Dedifferentiated amniotic fluid mesenchymal stem cell (primary cell): ENCODE results near the gene NR1I3.
"Not testable (repeated sequence)": the region's sequence is repeated elsewhere in the genome, so short reads cannot be mapped to it uniquely, and the experiment has no call there.

Experiments used
- DNase-seq: peaks from one replicate; pipeline ENCODE4 v3.0.0-alpha.2; 2016; ENCODE audit errors: extremely low spot score

The NR1I3 gene, protein sequence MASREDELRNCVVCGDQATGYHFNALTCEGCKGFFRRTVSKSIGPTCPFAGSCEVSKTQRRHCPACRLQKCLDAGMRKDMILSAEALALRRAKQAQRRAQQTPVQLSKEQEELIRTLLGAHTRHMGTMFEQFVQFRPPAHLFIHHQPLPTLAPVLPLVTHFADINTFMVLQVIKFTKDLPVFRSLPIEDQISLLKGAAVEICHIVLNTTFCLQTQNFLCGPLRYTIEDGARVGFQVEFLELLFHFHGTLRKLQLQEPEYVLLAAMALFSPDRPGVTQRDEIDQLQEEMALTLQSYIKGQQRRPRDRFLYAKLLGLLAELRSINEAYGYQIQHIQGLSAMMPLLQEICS

DNA sequence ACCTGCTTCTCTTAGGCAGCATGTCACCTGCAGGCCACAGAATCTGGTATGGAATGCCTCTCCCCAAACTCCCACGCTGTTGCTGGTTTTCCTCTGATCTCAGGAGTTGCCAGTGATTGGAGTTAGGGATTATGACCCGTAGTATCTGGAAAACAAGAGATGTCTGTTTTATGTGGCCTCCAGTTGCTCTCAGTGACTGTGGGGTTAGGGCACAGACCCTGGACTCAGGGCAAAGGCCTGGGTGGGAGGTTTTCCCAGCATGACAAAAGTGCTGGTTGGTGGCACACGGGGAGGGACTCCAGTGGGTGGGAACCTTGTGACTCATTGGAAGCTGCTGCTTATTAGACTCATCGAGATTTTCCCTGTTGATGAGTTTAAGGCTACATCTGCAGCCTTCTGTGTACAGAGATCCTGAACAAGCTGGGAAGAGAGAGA lies at the start of gene NR1I3:
Gene NR1I3, minus strand, starts transcription at position 165 of the 435 bp plus-strand sequence. CDS start 1,638 bp downstream, outside the sequence.
- no peak for DNase-seq

DNA sequence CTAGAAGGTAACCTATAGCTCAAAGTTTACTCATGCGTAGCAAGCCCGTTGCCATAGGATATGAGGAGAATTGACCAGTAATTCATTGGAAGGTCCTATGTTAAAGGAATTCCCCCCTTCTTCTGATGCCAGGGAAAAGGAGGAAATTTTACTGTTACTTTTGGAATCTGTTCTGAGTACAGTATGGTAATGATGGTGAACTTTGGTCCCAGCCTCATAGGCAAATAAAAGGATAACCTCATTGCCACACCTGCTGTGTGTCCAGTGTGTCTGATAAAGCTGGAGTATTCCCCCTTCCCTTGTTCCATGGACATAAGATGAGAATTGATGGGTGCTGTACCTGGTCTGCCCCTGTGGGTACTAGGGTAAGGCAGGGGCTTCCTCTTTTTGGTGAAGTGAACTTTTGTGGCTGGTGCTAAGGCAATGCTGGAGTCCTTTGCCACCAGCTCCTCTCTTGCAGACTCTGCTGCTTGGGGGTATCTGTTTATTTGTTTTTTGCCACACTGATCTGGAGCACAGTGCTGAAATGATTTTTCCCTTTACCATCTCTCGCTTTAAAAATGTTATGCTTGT lies 49.6 kb upstream of the NR1I3 start:
- no peak for DNase-seq

DNA sequence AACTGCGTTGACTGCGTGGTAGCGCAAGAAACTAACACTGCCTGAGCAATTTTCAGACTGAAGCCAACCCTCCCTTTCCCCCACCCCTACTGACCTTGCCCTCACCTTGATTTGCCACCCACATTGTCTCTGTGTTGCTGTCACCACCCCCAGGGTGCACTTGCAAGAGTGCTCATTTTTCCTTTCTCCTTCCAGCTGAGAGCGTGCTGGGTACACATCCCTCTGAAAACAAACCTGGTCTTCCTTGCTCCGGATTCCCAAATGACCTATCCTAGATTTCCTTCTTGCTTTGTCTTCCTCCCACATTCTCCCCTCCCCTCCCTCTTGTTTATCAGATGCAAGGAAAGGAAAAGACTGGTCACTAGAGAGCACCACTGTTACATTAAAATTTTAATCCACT lies 47.5 kb upstream of the NR1I3 start:
- no peak for DNase-seq

DNA sequence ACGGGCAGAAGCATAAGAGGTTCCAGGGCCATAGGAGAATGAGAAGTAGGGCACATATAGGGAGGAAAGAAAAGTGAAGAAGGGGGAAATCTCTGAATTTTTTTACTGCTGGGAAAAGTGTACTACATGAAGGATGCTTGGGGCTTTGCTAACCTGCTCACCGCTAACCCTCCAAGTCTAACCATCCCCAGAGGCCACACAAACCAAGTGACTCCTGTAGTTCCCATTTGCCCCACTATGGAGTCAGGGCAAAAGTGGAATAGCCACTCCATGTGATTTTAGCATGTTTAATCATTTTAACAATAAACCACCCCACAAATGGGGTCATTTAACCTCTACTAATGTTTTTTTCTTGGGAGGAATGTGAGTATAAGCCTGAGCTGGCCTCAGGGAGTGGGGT lies 47.1 kb upstream of the NR1I3 start:
- DNase-seq = no peak

DNA sequence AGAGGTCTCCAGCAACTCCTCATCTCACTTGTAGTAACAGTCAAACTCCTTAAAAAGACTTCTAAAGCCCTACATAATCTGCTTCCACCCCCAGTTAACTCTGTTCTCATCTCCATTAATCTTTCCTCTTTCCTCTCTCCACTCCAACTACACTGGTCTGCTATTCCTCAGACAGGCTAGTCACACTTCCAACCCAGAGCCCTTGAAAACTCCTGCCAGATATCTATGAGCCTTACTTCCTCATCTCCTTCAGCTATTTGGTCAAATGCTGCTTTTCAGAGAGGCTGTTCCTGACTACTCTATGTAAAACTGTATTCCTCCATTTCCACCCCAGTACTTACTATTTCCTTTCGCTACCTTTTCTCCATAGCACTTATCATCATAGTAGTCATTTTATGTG lies 45.0 kb upstream of the NR1I3 start:
- DNase-seq = no peak

DNA sequence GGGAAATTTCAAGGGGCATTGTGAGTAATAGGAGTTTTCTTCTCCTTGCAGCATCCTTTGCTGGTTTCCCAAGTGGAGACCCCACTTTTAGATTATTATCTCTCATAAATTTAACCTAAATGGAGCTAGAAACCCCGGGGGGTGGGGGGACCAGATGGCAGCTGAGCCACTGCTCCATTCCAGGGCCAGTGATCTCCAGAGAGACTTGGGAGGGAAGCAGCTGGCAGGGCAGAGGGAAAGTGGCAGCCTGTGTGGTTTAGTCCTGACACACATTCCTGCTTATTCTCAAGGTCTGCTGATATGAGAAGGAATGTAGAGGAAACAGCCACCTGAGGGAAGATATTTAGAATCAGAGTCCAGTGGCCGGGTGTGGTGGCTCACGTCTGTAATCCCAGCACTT lies 36.9 kb upstream of the NR1I3 start:
- no peak for DNase-seq

DNA sequence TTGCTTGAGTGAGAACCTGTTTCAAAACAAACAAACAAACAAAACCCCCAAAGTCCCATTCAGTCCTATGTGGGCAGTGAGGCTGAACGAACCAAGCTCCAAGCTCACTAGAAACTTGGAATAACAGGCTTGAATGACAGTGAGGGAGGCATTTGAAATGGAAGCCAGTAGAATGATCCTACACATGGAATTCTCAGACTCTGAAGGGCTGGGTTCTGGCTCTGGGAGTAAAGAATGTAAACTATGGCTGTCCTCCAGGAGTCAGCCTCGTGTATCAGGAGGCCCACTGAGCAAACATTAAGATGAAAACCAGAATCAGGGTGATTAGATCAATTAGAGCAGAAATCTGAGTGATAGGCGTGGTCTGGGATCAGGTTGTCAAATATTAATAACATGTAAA lies 35.4 kb upstream of the NR1I3 start:
- no peak for DNase-seq

DNA sequence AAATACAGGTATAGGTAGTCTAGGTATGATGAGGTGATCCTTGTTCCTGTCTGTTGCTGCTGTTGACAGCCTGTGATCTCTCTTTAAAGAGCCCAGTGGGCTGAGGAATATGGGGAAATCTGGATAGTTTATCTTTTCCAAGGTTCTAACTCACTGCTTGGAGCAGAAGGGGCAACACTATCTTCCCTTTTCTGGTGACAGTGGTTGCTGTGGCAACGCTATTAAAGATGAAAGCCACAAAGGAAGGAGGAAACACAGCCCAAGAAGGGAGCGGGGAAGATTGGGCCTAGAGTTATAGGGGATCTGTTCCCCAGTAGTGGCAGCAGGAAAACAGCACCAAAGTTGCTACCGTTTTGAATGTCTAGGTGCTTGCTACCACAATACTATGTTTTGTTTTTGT lies 29.3 kb upstream of the NR1I3 start:
- DNase-seq = no peak

DNA sequence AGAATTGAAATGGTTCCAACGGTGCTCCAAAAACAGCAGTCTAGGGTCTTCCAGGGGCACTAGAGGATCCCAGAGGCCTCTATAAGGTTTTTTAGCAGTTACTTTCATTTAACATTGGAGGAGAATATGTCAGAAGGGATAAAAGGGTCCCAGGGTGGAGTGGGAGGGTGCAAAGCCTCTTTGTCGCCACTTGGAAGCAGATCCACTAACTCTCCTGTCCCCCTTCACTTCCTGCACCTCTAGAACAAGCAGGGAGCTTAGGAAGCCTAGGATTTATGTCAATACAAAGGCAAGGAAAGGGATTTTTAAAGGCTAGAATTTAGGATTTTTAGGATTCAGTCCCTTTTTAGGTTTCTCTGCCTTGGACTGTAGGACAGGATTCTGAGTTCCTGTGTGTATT lies 28.8 kb upstream of the NR1I3 start:
- no peak for DNase-seq

DNA sequence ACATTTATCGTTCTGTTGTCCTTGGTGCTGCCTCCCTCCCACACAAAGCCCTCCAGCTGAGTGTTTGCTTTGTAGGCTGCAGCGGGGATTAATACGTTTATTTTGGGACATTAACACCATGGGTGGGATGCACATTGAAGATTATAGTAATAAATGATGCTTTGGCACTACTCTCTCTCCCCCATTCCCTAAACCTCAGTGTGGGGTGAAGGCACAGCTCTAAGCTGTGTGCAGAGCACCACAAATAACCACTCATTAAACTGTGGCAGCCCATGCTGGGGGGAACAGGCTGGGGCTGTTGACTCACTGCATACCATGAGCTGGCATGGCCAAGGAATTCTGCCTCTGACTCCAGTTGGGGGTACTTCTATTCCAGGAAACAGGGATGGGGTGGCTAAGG lies 28.2 kb upstream of the NR1I3 start:
- no peak for DNase-seq

DNA sequence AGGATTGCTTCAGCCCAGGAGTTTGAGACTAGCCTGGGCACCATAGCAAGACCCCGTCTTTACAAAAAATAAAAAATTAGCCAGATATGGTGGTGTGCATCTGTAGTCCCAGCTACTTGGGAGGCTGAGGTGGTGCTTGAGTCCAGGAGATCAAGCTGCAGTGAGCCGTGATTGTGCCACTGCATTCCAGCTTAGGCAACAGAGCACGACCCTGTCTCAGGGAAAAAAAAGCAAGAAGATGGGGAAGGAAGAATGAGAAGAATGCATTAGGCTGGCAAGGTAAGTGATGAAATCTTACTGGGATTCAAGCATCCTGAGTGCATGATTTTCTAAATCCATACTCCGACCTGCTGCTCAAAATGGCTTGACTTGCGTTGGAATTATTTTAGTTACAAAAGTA lies 27.3 kb upstream of the NR1I3 start:
- DNase-seq = no peak

DNA sequence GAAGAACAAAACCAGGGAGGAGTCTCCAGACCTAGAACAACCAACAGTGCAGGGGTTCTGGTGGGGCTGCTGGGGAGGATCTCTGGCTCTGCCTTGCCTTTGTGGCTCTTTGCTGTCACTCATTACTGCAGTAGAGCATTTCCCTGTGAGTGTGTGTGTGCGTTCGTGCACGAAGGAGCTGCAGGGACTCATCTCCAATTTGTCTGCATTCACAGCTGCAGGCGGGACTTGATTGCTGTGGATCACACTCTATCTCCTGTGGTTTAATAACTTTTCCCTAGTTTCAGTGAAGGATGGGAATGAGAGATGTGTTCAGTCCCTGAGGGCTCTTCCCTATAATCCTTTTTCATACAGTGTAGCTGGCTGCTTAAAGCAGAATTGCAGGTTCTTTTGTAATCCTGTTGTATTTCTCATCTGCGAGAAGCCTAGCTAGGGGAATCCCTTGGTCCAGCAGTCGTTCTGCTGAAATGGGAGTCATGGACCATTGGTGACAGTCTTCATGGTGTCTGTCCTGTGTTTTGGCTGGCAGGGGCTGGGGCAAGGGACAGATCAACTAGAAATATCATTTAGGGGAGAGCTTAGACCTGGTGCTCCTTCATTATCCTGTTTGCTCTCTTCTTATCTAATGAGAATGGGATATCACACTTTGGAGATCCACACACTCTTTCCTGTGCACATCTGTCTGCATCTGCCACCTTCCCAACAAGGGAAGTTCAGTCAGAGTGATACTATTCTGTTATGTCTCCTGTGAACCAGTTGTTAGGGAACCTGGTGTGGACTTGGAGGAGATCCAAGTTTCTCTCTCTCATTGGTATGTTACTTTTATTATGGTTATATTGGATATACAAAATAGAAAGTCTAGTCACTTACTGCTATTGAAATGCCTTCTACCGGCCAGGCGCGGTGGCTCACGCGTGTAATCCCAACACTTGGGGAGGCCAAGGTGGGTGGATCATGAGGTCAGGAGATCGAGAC lies 23.5 kb upstream of the NR1I3 start:
- DNase-seq = no peak

DNA sequence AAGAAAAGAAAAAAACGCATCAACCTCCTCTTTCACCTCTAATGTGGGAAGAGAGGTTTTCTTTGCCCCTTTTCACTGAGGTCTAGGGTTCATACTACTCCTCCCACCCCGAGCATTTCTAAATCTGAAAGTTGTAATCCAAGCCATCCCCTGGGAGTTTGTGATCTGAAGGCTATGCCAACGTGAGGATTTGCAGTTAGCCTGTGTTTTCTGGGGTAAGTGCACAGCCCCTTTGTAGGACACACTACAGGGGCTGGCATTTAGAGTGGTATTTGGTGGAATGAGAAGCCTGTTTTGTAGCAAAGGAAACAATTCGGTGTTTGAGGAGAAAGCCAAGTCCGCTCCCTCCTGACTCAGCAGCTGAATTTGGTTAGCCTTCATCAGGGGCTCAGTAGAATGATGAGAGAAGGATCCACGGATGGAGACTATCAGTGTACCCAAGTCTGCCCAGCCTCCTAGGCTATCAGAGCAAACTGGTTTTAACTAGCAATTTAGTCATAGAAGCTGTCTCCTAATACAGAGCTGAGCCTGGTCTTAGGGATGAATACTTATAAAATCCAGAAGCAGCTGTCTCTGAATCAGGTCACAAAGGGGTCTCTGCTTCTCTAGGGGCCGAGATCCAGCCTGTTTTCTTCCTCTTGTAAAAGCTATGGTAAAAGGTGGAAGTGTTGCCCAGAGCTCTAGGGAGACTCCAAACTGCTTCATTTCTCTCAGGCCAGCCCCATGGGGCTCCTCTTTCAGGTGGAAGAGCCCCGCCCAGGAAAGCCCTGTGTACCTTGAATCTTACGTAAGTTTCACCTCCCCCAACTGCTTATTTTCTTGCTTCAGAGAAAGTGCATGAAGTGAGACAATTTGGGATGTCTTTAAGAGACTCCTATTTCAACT lies 22.6 kb upstream of the NR1I3 start:
- no peak for DNase-seq

DNA sequence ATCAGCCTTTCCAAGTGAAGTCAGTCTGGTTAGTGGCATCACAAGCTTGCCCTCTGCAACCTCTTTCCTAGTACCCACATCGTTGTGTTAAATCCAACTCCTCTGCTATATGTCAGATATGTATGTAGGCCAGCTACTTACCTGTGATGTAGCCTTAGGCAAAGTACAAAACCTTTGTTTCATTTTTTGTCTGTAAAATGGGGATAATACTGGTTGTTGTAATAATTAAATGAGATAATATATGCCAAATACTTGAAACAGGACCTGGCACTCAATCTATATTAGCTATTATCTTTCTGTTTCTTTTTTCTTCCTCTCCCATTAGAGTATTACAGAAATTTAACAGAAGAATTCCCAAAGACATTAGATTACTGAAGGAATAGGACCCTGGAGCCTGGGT lies 21.8 kb upstream of the NR1I3 start:
- no peak for DNase-seq

DNA sequence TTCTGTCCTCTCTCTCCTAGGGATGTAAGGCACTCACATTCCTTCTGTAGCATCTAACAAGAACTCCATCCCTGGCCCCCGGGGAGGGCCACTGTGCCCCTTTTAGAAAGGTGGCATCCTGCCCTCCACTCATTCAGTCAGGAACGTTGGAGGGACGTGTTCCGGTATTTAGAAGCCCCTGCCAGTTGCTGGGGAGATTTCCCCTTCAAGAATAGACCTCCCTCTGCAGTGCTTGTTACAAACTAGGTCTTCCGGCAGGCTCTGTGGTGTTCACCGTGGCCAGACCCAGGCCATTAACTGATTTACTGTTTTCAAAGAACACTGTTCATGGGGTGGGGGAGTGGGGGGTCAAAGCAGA lies 21.3 kb upstream of the NR1I3 start:
- DNase-seq = no peak

DNA sequence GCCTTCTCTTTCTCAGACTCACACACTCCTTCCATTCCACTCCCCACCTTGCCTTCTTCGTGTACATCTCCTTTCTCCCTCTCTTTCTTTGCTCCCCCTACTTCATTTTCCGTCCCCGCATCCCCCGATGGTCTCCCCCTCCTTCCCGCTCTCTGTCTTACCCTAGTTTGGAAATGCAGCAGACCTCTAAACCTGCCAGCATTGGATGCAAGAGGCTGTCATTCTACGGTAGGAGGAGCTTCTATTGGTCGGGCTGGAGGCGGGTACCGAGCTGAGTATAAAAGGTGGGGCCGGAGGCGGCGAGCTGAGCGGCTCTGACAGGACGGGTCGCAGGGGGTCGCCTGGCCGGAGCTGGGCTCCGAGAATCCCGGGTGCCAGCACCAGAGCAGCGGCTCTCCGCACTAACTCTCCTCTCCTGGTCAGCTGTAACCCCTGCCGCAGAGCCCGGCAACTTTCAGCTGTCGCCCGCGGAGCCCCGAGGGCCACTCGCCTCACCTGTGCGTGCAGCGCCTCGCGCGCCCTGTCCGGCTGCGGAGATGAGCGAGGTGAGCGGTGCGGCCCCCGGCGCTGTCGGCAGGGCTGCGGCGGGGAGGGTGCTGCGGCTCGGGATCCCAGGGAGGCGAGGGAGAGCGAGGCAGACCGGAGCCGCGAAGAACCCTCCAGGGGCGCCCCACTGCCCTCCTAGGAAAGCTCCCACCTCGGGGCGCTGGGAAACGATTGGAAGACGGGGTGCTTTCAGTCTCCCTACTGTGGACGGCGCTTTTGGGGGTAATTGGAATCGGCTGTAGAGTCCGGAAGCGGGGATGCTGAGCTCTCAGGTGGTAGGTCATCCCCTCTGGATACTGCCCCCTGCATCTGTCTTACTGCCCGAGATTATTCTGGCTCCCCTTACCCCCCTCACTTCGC lies 20.7 kb upstream of the NR1I3 start, which contains the start of gene PCP4L1:
Gene PCP4L1, plus strand, starts transcription at position 307 of the 906 bp plus-strand sequence. Its CDS starts 230 bp downstream, at position 537.
- no peak for DNase-seq

DNA sequence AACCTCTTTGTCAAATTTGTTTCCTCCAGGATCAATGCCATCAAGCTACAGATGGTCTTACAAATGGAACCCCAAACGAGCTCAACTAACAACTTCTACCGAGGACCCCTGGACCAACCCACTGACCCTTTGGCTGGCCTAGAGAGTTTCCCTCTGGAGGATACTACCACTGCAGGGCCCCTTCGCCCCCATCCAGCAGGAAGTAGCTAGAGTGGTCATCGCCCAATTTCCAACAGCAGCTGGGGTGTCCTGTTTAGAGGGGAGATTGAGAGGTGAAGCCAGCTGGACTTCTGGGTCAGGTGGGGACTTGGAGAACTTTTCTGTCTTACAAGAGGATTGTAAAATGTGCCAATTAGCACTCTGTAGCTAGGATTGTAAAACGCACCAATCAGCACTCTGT lies 19.1 kb upstream of the NR1I3 start:
- DNase-seq = not testable (repeated sequence)

DNA sequence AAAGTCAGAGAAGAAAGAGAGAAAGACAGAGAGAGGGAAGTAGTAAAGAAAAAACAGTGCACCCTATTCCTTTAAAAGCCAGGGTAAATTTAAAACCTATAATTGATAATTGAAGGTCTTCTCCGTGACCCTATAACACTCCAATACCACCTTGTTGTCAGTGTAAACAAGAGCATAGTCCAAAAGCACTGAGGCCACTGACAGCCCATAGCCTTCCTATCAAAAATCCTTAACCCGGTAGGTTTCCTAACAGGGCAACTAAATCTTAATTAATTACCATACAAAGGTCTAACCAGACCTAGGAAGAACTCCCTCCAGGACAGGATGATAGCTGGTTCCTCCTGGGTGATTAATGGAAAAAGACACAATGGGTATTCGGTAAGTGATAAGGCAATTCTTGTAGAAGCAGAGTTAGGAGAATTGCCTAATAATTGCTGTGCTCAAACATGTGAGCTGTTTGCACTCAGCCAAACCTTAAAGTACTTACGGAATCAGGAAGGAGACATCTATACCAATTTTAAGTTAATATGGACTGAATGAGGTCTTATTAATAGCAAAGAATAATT lies 18.0 kb upstream of the NR1I3 start:
- DNase-seq = not testable (repeated sequence)

DNA sequence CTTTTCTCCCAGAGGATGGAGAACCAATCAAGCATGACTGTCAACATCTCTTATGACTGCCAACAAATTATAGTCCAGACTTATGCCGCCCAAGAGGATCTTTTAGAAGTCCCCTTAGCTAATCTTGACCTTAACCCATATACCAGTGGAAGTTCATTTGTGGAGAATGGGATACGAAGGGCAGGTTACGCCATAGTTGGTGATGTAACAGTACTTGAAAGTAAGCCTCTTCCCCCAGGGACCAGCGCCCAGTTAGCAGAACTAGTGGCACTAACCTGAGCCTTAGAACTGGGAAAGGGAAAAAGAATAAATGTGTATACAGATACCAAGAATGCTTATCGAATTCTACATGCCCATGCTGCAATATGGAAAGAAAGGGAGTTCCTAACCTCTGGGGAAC lies 17.3 kb upstream of the NR1I3 start:
- not testable (repeated sequence) for DNase-seq

DNA sequence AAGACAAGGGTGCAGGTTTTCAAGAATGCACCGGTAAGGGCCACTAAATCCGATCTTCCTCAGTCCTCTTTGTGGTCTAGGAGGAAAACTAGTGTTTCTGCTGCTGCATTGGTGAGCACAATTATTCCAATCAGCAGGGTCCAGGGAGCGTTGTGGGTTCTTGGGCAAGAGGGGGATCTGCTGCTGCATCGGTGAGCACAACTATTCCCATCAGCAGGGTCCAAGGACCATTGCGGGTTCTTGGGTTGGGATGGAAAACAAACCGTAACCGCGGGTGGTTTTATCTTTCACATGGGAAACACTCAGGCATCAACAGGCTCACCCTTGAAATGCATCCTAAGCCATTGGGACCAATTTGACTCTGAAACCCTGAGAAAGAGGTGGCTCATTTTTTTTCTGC lies 13.6 kb upstream of the NR1I3 start:
- no peak for DNase-seq
